NCI-H2196 (cell line): ENCODE measurements around the gene PPP2R5D.
A peak's percentile ranks its signal among the peaks of the same experiment; 100 is the strongest.
"Not testable (repeated sequence)": the region's sequence is repeated elsewhere in the genome, so short reads cannot be mapped to it uniquely, and the experiment has no call there.

Experiments
- DNase-seq: peaks from one replicate; lab custom pipeline; 2025; ENCODE audit not compliant: unreplicated experiment; lab: John Stamatoyannopoulos, UW

PPP2R5D gene

DNA sequence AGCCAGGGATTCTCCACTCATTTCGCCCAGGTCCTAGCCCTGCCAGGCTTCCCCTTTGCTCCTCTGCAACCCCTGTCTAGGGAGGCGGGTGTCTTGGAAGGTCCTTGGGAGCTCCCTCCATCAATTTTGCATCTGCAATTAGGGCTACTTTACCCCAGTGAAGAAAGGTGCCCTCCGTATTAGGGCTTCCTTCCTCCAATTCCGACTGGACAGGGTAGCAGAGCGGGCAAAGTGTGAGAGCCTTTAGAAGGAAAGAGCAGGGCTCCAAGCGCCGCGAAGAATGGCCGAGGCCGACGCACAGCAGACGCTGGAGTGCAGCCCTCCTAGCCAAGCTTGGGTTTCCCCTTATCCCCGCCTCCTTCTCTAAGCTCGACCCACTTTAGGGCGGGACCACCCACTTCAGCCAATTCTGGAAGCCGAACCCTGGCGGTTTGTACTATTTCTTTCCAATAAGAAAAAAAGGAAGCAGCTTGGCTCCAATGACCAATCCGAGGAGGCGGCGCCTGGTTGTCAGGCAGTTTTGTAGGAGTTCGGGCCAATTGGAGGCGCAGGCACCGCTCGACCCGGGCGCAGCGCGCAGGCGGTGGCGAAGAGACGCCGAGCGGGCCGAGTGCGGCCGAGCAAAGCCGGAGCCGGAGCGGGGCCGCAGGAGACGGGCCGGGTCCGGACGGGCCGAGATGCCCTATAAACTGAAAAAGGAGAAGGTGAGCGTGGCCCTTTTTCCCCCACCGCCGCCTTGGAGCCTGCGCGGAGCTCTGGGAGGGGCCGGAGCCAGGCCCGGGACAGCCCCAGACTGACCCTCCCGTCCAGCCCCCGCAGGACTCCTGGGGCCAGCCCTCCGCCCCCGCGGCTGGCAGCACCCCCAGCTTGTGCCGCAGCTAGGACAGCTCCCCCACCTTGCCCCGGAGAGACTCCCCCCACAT is at the start of gene PPP2R5D:
TSS of gene PPP2R5D (plus strand) at position 570 of the 923 bp plus-strand sequence. CDS start at position 678, 108 bp downstream.
- peak; percentile 98 for DNase-seq

DNA sequence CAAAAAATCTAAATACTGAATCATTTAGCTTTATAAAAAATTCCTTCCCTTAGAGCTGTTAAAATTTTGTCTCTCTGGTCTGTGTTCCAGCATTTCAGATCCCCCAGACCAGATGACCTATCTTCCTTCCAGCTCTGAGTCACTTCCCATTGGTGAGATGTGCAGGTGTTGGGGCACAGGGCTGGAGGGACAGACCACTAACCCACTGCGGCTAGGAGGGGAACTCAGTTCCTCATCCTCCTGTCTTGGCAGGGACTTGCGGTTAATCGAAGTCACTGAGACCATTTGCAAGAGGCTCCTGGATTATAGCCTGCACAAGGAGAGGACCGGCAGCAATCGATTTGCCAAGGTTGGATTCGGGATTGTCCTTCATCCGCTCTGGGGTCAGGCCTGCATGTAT is 49.0 kb upstream of the PPP2R5D start:
- DNase-seq, result no peak

DNA sequence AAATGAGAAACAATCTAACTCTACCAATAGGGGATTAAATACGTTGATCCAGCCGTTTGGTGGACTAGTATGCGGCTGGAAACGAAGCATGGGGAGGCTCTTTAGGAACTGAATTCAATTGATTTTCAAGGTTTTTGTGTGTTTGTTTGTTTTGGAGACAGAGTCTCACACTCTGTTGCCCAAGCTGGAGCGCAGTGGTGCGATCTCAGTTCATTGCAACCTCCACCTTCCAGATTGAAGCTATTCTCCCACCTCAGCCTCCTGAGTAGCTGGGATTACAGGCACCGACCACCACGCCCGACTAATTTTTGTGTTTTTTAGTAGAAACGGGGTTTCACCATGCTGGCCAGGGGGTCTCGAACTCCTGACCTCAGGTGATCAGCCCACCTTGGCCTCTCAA is 48.0 kb upstream of the PPP2R5D start:
- DNase-seq, result no peak

DNA sequence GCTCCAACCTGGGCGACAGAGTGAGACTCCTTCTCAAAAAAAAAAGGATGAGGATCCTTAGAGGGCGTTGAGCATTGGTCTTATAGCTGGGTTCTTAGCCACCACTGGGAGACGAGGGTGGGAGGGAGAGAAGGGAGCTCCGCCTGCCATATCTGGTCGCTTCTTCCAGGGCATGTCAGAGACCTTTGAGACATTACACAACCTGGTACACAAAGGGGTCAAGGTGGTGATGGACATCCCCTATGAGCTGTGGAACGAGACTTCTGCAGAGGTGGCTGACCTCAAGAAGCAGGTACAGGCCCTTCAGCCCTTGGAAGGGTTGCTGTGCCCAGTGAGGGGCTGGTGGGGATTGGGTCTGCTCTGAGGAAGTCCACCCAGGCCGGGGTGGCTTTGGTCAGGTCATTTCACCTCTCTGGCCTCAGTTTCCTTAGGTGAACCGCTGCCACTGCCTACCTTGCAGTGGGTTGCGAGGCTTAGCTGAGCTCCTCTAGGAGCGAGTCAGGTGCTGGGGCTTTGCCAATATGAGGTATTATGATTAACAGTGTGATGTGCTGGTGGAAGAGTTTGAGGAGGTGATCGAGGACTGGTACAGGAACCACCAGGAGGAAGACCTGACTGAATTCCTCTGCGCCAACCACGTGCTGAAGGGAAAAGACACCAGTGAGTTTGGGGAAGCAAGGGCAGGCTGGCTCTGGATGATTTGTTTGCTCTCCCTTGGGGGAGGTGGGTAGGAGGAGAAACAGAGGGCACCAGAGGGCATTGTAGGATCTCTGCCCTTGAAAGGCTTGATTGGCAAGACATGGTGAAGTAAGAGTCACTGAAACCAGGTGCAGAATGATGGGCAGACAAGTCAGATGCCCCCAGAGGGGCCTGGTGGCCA is 46.6 kb upstream of the PPP2R5D start:
- DNase-seq, result no peak

DNA sequence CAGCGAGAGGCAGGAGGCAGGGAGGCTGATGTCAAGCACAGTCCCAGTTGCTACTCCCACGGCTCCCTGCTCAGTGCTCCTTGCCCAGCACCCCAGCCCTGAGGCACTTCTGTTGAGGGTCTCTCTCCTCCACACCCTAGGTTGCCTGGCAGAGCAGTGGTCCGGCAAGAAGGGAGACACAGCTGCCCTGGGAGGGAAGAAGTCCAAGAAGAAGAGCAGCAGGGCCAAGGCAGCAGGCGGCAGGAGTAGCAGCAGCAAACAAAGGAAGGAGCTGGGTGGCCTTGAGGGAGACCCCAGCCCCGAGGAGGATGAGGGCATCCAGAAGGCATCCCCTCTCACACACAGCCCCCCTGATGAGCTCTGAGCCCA is 46.0 kb upstream of the PPP2R5D start:
- DNase-seq, result no peak

DNA sequence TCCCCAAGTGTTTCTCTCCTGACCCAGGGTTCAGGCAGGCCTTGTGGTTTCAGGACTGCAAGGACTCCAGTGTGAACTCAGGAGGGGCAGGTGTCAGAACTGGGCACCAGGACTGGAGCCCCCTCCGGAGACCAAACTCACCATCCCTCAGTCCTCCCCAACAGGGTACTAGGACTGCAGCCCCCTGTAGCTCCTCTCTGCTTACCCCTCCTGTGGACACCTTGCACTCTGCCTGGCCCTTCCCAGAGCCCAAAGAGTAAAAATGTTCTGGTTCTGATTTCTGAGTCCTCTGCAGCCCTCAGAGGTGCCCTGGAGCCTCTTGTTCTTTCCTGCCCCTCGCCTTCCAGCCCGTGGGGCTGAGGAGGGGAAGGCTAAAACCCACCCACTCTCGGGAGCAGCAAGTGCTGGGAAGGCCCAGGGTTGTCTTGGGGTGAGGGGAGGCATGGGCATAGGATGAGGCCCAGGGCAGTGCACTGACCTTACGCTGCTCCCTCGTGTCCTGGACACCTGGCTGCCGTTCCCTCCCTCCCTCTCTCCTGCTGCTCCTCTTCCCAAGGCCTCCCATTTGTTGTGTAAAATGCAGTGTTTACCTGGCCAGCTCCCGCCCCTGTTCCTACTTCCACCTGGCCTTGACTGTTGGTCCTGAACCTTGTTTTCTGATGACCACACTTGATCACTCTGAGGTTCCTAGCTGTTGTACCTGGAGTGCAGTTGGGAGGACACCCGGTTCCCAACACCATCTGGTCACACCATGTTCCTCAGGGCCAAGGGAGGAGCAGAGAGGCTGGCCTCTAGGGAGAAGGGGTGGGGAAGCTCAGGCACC is 45.2 kb upstream of the PPP2R5D start:
- no peak for DNase-seq

DNA sequence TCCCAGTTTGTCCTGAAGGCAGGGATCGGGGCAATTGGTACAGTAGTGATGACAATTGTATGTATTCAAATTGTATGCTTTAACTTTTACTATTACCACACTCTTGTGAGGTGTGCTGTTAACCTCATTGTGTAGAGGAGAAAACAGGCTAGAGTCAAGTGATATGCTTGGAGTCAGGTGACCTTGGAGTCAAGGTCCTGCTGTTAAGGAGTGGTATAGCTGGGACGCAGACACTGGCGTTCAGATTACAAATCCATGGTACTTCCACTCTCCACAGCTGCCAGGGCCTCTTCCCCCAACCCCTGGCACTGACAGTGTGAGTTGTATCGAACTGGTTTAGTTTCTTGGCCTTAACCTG is 44.6 kb upstream of the PPP2R5D start:
- DNase-seq, result no peak

DNA sequence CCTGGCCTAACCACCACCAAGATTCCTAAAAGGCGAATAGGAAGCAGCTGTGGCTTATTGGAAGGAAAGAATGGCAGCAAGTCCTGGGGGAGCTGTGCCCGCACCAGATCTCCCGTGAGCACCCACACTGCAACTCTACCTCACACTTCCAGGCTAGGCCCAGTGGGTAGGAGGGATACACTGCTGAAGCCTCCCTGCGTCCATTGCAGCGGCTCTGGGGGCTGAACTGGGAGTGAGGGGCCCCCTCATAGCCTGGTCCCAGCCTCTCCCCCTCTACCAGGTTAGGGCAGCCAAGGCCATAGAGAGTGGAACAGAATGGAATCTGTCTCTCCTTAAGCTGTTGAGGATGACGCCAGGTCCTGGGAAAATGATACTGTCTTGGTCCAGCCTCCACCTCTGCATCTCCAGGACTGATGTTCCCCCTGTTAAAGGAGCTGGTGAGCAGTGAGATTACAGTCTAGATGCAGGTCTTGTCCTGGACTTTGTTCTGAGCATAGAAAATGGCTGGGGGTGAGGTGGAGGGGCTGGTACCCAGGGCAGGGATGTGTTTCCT is 43.8 kb upstream of the PPP2R5D start:
- DNase-seq, result no peak

DNA sequence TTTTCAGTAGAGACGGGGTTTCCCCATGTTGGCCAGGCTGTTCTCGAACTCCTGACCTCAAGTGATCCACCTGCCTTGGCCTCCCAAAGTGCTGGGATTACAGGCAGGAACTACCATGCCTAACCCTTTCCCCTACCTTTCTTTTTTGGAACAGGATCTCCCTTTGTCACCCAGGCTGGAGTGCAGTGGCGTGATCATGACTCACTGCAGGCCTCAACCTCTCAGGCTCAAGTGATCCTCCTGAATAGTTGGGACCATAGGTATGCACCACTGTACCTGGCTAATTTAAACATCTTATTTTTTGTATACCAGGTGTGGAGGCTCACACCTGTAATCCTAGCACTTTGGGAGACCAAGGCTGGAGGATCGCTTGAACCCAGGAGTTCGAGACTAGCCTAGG is 43.0 kb upstream of the PPP2R5D start:
- DNase-seq, result not testable (repeated sequence)

DNA sequence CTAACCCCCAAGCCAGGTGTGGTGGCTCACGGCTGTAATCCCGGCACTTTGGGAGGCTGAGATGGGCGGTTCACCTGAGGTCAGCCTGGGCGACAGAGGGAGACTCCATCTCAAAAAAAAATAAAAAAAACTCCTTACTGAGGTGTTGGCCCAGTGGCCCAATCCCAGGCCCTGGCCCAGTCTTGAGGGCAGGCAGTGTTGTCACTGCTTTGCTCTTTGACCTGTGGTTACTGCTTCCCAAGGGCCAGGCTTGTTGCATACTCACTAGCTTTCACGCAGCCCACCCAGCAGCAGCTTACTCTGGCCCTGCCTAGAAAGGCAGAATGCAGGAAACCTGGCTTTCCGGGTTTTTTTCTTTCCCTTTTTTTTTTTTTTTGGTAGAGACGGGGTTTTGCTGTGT is 41.9 kb upstream of the PPP2R5D start:
- no peak for DNase-seq

DNA sequence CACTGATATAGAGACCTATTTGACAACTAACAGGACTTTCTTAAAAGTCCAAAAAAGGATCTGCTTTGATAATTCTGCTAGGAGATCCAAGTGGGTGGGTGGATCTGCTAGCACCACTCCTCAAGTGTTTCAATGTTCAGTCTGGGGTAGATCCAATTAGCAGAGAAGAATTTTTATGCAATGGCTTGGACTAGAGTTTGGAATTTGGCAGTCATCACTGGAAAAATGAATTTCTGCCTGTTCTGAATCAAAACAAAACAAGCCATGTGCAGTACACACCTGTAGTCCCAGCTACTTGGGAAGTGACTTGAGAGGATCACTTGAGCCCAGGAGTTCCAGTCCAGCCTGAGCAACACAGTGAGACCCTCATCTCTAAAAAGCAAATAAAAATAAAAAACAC is 36.4 kb upstream of the PPP2R5D start:
- no peak for DNase-seq

DNA sequence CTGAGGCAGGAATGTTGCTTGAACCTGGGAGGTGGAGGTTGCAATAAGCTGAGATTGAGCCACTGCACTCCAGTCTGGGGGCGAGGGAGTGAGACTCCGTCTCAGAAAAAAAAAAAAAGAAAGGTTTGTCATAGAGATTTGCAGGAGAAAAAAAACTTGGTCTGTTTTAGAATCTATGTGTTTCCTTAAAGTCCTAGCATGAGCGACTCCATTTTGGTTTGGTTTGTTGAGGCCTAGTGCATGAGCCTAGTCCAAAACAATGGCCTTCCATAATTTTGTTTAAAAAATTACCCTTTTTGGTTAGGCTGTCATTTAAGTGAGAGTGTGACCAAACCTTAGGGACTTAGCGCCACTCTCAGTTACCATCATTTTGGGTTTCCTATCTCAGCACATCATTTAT is 32.0 kb upstream of the PPP2R5D start:
- no peak for DNase-seq

DNA sequence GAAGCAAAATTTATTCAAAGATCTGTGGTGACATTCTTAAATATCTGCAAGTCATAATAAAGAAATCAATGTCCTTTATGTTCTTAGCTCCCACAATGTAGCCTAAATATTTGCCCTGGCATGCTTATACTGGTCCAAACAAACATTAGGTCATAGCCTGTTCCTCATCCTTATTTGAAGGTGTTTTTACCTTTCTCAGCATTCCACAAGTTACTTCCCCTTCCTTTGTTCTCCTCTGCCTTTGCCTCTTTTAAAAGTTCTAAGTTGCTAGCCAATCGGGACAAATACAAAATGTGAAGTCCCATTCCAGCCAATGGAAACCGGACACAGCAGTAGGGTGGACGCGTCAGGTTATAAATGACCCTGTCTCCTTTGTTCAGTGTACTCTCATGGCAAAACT is 30.0 kb upstream of the PPP2R5D start:
- DNase-seq, result not testable (repeated sequence)

DNA sequence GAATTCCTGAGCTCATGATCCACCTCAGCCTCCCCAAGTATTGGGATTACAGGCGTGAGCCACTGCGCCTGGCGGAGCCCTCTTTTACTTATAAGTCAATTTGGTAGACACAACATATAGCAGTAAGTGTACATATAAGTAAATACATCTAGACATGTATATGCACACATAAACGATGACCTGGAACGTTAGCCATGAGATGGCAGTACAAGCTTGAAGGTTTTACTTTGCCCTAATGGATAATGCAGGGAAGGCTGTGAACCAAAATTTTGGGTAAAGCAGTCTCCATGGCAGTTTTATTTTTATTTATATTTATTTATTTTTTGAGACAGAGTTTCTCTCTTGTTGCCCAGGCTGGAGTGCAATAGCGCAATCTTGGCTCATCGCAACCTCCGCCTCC is 26.2 kb upstream of the PPP2R5D start:
- DNase-seq, result no peak

DNA sequence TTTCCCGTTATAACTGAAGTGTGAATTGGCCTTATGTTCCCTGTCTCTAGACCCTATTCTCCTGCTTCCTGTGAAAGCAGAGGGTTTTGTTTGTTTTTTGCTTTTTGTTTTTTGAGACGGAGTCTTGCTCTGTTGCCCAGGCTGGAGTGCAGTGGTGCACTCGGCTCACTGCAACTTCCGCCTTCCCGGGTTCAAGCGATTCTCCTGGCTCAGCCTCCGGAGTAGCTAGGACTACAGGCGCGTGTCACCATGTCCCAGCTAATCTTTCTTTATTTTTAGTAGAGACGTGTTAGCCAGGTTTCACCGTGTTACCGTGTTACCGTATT is 24.5 kb upstream of the PPP2R5D start:
- no peak for DNase-seq

DNA sequence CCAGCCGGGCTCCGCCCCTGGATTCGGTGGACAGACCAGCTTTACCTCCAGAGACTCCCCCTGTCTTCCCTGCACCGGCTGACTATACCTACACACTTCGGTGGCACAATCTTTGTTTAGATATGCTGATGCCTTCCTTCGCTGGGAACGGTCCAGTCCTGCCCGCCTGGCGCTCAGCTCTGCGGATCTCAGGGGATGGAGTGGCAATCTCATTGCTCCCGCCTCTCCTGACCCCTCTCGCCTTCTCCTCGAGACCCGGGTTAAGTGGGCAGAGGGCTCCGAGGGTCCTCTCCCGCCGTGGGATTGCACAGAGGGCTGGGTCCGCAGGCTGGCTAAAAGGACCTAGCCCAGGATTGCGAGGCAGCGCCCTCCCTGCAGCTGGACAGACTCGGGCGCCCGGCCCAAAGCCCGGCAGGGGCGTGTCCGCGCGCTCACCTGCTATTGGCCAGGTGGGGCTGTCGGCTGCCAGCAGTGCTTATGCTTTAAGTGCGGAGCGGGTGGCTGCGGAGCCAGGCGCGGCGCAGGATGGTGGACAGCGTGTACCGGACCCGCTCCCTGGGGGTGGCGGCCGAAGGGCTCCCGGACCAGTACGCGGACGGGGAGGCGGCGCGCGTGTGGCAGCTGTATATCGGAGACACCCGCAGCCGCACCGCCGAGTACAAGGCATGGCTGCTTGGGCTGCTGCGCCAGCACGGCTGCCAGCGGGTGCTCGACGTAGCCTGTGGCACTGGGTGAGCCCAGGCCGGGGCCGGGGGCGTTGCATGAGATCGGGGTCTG is 23.9 kb upstream of the PPP2R5D start, which contains the start of gene GNMT:
TSS of gene GNMT (plus strand) at position 512 of the 777 bp plus-strand sequence. CDS start at position 526, 14 bp downstream.
- peak; percentile 65 for DNase-seq

DNA sequence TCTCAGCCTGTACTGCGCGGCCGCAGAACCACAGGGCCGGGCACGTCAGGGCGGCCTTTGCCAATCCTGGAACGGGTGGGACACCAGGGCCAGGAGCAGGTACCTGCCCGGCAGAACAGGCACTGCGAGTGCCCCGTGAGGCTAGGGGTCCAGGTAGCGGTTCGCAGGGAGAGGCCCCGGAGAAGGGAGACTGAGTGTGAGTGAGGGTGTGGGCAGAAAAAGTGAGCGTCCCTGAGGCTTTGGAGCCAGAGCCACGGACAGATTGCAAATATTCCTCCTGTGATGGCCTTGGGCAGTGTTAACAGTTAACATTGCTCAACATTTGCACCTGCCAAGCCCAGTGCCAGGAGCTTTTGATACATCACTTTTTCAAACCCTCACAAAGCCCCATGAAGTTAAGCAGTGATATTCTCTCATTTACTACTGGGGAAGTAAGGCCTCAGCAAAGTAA is 23.3 kb upstream of the PPP2R5D start:
- DNase-seq, result peak; percentile 13

DNA sequence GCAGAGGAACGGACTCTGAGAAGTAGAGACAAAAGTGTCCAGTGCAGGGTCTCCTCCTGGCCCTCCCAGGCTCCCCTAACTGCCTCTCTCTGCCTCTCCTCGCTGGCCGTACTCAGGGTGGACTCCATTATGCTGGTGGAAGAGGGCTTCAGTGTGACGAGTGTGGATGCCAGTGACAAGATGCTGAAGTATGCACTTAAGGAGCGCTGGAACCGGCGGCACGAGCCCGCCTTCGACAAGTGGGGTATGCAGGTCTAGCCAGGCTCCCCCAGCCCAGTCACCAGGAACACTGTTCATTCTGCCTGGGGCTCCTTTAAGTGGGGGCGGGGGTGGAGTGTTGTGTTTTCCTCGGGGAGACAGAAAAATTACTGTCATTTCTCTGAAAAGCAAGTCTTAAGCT is 22.3 kb upstream of the PPP2R5D start:
- DNase-seq, result no peak

DNA sequence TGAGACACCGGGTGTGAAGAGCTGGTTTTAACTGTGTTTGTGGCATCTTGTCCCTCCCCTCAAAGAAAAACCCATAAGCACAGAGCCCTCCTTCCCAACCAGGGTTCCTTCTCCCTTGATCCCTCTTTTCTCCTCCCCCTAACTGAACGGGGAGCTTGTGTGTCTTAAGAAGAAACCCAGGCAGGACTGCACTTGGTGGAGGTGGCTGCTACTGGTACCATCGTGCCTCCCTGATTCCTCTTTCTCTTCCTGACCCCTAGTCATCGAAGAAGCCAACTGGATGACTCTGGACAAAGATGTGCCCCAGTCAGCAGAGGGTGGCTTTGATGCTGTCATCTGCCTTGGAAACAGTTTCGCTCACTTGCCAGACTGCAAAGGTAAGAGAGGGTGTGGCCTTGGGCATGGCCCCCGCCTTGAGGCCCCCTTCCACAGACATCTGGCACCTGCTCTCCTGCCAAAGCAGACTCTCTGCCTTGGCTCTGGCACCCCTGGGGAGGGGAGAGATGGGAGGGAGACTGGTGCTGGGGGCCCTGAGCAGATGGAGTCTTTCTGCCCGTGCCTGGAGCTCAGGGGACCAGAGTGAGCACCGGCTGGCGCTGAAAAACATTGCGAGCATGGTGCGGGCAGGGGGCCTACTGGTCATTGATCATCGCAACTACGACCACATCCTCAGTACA is 21.7 kb upstream of the PPP2R5D start:
- no peak for DNase-seq
